Measurements from ENCODE around the gene ZMAT5. TPM values are rescaled to one million over a fixed set of nuclear protein-coding genes. Genes with fewer than 3 reads are reported as not detected.

The ZMAT5 gene
- polyA plus RNA-seq, 2 donors, result 20.3 to 31.2 TPM

GRCh38 chr22:29804985-29805384 lies 38.2 kb upstream of the ZMAT5 start:
- Histone ChIP-seq H3K4me3 (ENCODE audit: low read depth in 1 of 2, low read length in 2 of 2) (peak overlapping the region in 1 of 2 donors; percentile 8), H3K27me3 (ENCODE audit: control insufficient read depth in 1 of 2, insufficient read depth in 2 of 2, low read length in 2 of 2) (no peaks in the 10 kb centered on the region), H3K27ac (ENCODE audit: low read depth in 2 of 2, low read length in 1 of 2) (peak overlapping the region; percentile 31 to 56), H3K4me1 (ENCODE audit: control insufficient read depth in 2 of 2, insufficient read depth in 2 of 2, low read length in 1 of 2) (peaks cover 0 to 8% of the 10 kb centered on the region in 2 donors), H3K36me3 (ENCODE audit: control insufficient read depth in 2 of 2, insufficient read depth in 2 of 2, low read length in 1 of 2) (peaks cover 10 to 57% of the 10 kb centered on the region in 2 donors), H3K9me3 (ENCODE audit: control insufficient read depth in 2 of 2, insufficient read depth in 1 of 2, low read depth in 1 of 2, low read length in 1 of 2) (no peaks in the 10 kb centered on the region)
- WGBS, 2 donors, result 76 to 85% methylated on average over 2 of the region's 2 CpGs

- Histone ChIP-seq H3K27ac (ENCODE audit: low read depth in 2 of 2, low read length in 1 of 2) (no peak overlapping the region), H3K36me3 (ENCODE audit: control insufficient read depth in 2 of 2, insufficient read depth in 2 of 2, low read length in 1 of 2) (peaks cover 15 to 53% of the 10 kb centered on the region in 2 donors), H3K9me3 (ENCODE audit: control insufficient read depth in 2 of 2, insufficient read depth in 1 of 2, low read depth in 1 of 2, low read length in 1 of 2) (no peaks in the 10 kb centered on the region), H3K4me1 (ENCODE audit: control insufficient read depth in 2 of 2, insufficient read depth in 2 of 2, low read length in 1 of 2) (peaks cover 6 to 17% of the 10 kb centered on the region in 2 donors), H3K27me3 (ENCODE audit: control insufficient read depth in 1 of 2, insufficient read depth in 2 of 2, low read length in 2 of 2) (no peaks in the 10 kb centered on the region), H3K4me3 (ENCODE audit: low read depth in 1 of 2, low read length in 2 of 2) (no peak overlapping the region)
- WGBS, 2 donors, result 97 to 98% methylated on average over 2 of the region's 2 CpGs
Observed at GRCh38 chr22:29803190-29803589, 36.4 kb upstream of the ZMAT5 start.

GRCh38 chr22:29801796-29802195 lies 35.0 kb upstream of the ZMAT5 start:
- peaks cover 15 to 53% of the 10 kb centered on the region in 2 donors for H3K36me3 ChIP-seq (ENCODE audit: control insufficient read depth in 2 of 2, insufficient read depth in 2 of 2, low read length in 1 of 2)
- peaks cover 10 to 21% of the 10 kb centered on the region in 2 donors for H3K4me1 ChIP-seq (ENCODE audit: control insufficient read depth in 2 of 2, insufficient read depth in 2 of 2, low read length in 1 of 2)
- no peaks in the 10 kb centered on the region for H3K9me3 ChIP-seq (ENCODE audit: control insufficient read depth in 2 of 2, insufficient read depth in 1 of 2, low read depth in 1 of 2, low read length in 1 of 2)
- peak overlapping the region in 1 of 2 donors; percentile 67 for H3K27ac ChIP-seq (ENCODE audit: low read depth in 2 of 2, low read length in 1 of 2)
- no peaks in the 10 kb centered on the region for H3K27me3 ChIP-seq (ENCODE audit: control insufficient read depth in 1 of 2, insufficient read depth in 2 of 2, low read length in 2 of 2)
- H3K4me3 ChIP-seq (ENCODE audit: low read depth in 1 of 2, low read length in 2 of 2), result no peak overlapping the region
- WGBS, 2 donors, result 83 to 88% methylated on average over 8 of the region's 8 CpGs

GRCh38 chr22:29801153-29801552 lies 34.3 kb upstream of the ZMAT5 start:
- Histone ChIP-seq H3K27me3 (ENCODE audit: control insufficient read depth in 1 of 2, insufficient read depth in 2 of 2, low read length in 2 of 2) (no peaks in the 10 kb centered on the region), H3K4me1 (ENCODE audit: control insufficient read depth in 2 of 2, insufficient read depth in 2 of 2, low read length in 1 of 2) (peaks cover 10 to 26% of the 10 kb centered on the region in 2 donors), H3K9me3 (ENCODE audit: control insufficient read depth in 2 of 2, insufficient read depth in 1 of 2, low read depth in 1 of 2, low read length in 1 of 2) (no peaks in the 10 kb centered on the region), H3K36me3 (ENCODE audit: control insufficient read depth in 2 of 2, insufficient read depth in 2 of 2, low read length in 1 of 2) (peaks cover 11 to 50% of the 10 kb centered on the region in 2 donors), H3K27ac (ENCODE audit: low read depth in 2 of 2, low read length in 1 of 2) (no peak overlapping the region), H3K4me3 (ENCODE audit: low read depth in 1 of 2, low read length in 2 of 2) (no peak overlapping the region)
- WGBS, 2 donors, result 81 to 88% methylated on average over 5 of the region's 5 CpGs

GRCh38 chr22:29799217-29799680 lies 32.4 kb upstream of the ZMAT5 start:
- peaks cover 7 to 33% of the 10 kb centered on the region in 2 donors for H3K36me3 ChIP-seq (ENCODE audit: control insufficient read depth in 2 of 2, insufficient read depth in 2 of 2, low read length in 1 of 2)
- no peak overlapping the region for H3K4me3 ChIP-seq (ENCODE audit: low read depth in 1 of 2, low read length in 2 of 2)
- no peaks in the 10 kb centered on the region for H3K27me3 ChIP-seq (ENCODE audit: control insufficient read depth in 1 of 2, insufficient read depth in 2 of 2, low read length in 2 of 2)
- H3K9me3 ChIP-seq (ENCODE audit: control insufficient read depth in 2 of 2, insufficient read depth in 1 of 2, low read depth in 1 of 2, low read length in 1 of 2), result no peaks in the 10 kb centered on the region
- H3K27ac ChIP-seq (ENCODE audit: low read depth in 2 of 2, low read length in 1 of 2), result peak overlapping the region; percentile 55 to 91
- 33 to 47% methylated on average over 8 of the region's 8 CpGs for WGBS, 2 donors
- peaks cover 10 to 17% of the 10 kb centered on the region in 2 donors for H3K4me1 ChIP-seq (ENCODE audit: control insufficient read depth in 2 of 2, insufficient read depth in 2 of 2, low read length in 1 of 2)

- peak overlapping the region; percentile 55 to 91 for H3K27ac ChIP-seq (ENCODE audit: low read depth in 2 of 2, low read length in 1 of 2)
- peaks cover 7 to 31% of the 10 kb centered on the region in 2 donors for H3K36me3 ChIP-seq (ENCODE audit: control insufficient read depth in 2 of 2, insufficient read depth in 2 of 2, low read length in 1 of 2)
- H3K4me3 ChIP-seq (ENCODE audit: low read depth in 1 of 2, low read length in 2 of 2), result no peak overlapping the region
- 61 to 66% methylated on average over 2 of the region's 2 CpGs for WGBS, 2 donors
- H3K27me3 ChIP-seq (ENCODE audit: control insufficient read depth in 1 of 2, insufficient read depth in 2 of 2, low read length in 2 of 2), result no peaks in the 10 kb centered on the region
- H3K9me3 ChIP-seq (ENCODE audit: control insufficient read depth in 2 of 2, insufficient read depth in 1 of 2, low read depth in 1 of 2, low read length in 1 of 2), result no peaks in the 10 kb centered on the region
- H3K4me1 ChIP-seq (ENCODE audit: control insufficient read depth in 2 of 2, insufficient read depth in 2 of 2, low read length in 1 of 2), result peaks cover 10 to 17% of the 10 kb centered on the region in 2 donors
Observed at GRCh38 chr22:29798801-29799200, 32.0 kb upstream of the ZMAT5 start.

GRCh38 chr22:29798318-29798717 lies 31.5 kb upstream of the ZMAT5 start:
- peak overlapping the region; percentile 55 to 91 for H3K27ac ChIP-seq (ENCODE audit: low read depth in 2 of 2, low read length in 1 of 2)
- WGBS, 2 donors, result 64 to 72% methylated on average over 6 of the region's 6 CpGs
- H3K27me3 ChIP-seq (ENCODE audit: control insufficient read depth in 1 of 2, insufficient read depth in 2 of 2, low read length in 2 of 2), result no peaks in the 10 kb centered on the region
- peaks cover 9 to 31% of the 10 kb centered on the region in 2 donors for H3K36me3 ChIP-seq (ENCODE audit: control insufficient read depth in 2 of 2, insufficient read depth in 2 of 2, low read length in 1 of 2)
- no peak overlapping the region for H3K4me3 ChIP-seq (ENCODE audit: low read depth in 1 of 2, low read length in 2 of 2)
- H3K9me3 ChIP-seq (ENCODE audit: control insufficient read depth in 2 of 2, insufficient read depth in 1 of 2, low read depth in 1 of 2, low read length in 1 of 2), result no peaks in the 10 kb centered on the region
- peaks cover 10 to 17% of the 10 kb centered on the region in 2 donors for H3K4me1 ChIP-seq (ENCODE audit: control insufficient read depth in 2 of 2, insufficient read depth in 2 of 2, low read length in 1 of 2)

GRCh38 chr22:29797351-29797750 lies 30.5 kb upstream of the ZMAT5 start:
- H3K4me3 ChIP-seq (ENCODE audit: low read depth in 1 of 2, low read length in 2 of 2), result no peak overlapping the region
- WGBS, 2 donors, result 73 to 83% methylated on average over 3 of the region's 3 CpGs
- peaks cover 18 to 39% of the 10 kb centered on the region in 2 donors for H3K36me3 ChIP-seq (ENCODE audit: control insufficient read depth in 2 of 2, insufficient read depth in 2 of 2, low read length in 1 of 2)
- peak overlapping the region in 1 of 2 donors; percentile 3 for H3K27ac ChIP-seq (ENCODE audit: low read depth in 2 of 2, low read length in 1 of 2)
- H3K9me3 ChIP-seq (ENCODE audit: control insufficient read depth in 2 of 2, insufficient read depth in 1 of 2, low read depth in 1 of 2, low read length in 1 of 2), result no peaks in the 10 kb centered on the region
- H3K4me1 ChIP-seq (ENCODE audit: control insufficient read depth in 2 of 2, insufficient read depth in 2 of 2, low read length in 1 of 2), result peaks cover 10 to 17% of the 10 kb centered on the region in 2 donors
- H3K27me3 ChIP-seq (ENCODE audit: control insufficient read depth in 1 of 2, insufficient read depth in 2 of 2, low read length in 2 of 2), result no peaks in the 10 kb centered on the region

GRCh38 chr22:29795663-29796062 lies 28.9 kb upstream of the ZMAT5 start:
- H3K4me1 ChIP-seq (ENCODE audit: control insufficient read depth in 2 of 2, insufficient read depth in 2 of 2, low read length in 1 of 2), result peaks cover 10 to 17% of the 10 kb centered on the region in 2 donors
- H3K27me3 ChIP-seq (ENCODE audit: control insufficient read depth in 1 of 2, insufficient read depth in 2 of 2, low read length in 2 of 2), result no peaks in the 10 kb centered on the region
- peaks cover 23 to 40% of the 10 kb centered on the region in 2 donors for H3K36me3 ChIP-seq (ENCODE audit: control insufficient read depth in 2 of 2, insufficient read depth in 2 of 2, low read length in 1 of 2)
- H3K4me3 ChIP-seq (ENCODE audit: low read depth in 1 of 2, low read length in 2 of 2), result no peak overlapping the region
- no peak overlapping the region for H3K27ac ChIP-seq (ENCODE audit: low read depth in 2 of 2, low read length in 1 of 2)
- 59 to 74% methylated on average over 5 of the region's 5 CpGs for WGBS, 2 donors
- H3K9me3 ChIP-seq (ENCODE audit: control insufficient read depth in 2 of 2, insufficient read depth in 1 of 2, low read depth in 1 of 2, low read length in 1 of 2), result no peaks in the 10 kb centered on the region

GRCh38 chr22:29793396-29793795 lies 26.6 kb upstream of the ZMAT5 start:
- H3K4me1 ChIP-seq (ENCODE audit: control insufficient read depth in 2 of 2, insufficient read depth in 2 of 2, low read length in 1 of 2), result peaks cover 5 to 11% of the 10 kb centered on the region in 2 donors
- no peaks in the 10 kb centered on the region for H3K27me3 ChIP-seq (ENCODE audit: control insufficient read depth in 1 of 2, insufficient read depth in 2 of 2, low read length in 2 of 2)
- no peak overlapping the region for H3K27ac ChIP-seq (ENCODE audit: low read depth in 2 of 2, low read length in 1 of 2)
- H3K9me3 ChIP-seq (ENCODE audit: control insufficient read depth in 2 of 2, insufficient read depth in 1 of 2, low read depth in 1 of 2, low read length in 1 of 2), result no peaks in the 10 kb centered on the region
- 95 to 98% methylated on average over 17 of the region's 17 CpGs for WGBS, 2 donors
- peaks cover 37 to 56% of the 10 kb centered on the region in 2 donors for H3K36me3 ChIP-seq (ENCODE audit: control insufficient read depth in 2 of 2, insufficient read depth in 2 of 2, low read length in 1 of 2)
- no peak overlapping the region for H3K4me3 ChIP-seq (ENCODE audit: low read depth in 1 of 2, low read length in 2 of 2)

All from esophagus (tissue), 2 donors.